Fibroblast of lung (primary cell): ENCODE measurements around the gene MAN1A1. TPM values are rescaled to one million over a fixed set of nuclear protein-coding genes. Genes with fewer than 3 reads are reported as not detected.
A peak's percentile ranks its signal among the peaks of the same experiment; 100 is the strongest.

Experiments
- DNase-seq, 2 donors: peaks; one replicate each; pipeline versions ENCODE4 v3.0.0 to v3.0.0-alpha.2; 2010; ENCODE audit warnings: low read depth in 2 of 2
- H2AFZ ChIP-seq: 2 replicates; pipeline ENCODE4 v1.5.1; 2012; ENCODE audit warnings: low read length, control low read depth, inconsistent platforms
- H3K27ac ChIP-seq: 2 replicates; pipeline ENCODE4 v1.5.1; 2011; ENCODE audit warnings: low read length, control low read depth; ENCODE audit not compliant: insufficient read depth
- H3K27me3 ChIP-seq: 2 replicates; pipeline ENCODE4 v1.5.1; 2011; ENCODE audit warnings: mild to moderate bottlenecking, low read length; ENCODE audit not compliant: control insufficient read depth, insufficient read depth
- H3K36me3 ChIP-seq: 2 replicates; pipeline ENCODE4 v1.5.1; 2011; ENCODE audit warnings: low read length; ENCODE audit not compliant: control insufficient read depth, insufficient read depth
- H3K4me1 ChIP-seq: 2 replicates; pipeline ENCODE4 v1.5.1; 2011; ENCODE audit warnings: low read length; ENCODE audit not compliant: control insufficient read depth, insufficient read depth; ENCODE audit errors: extremely low read depth
- H3K4me2 ChIP-seq: 2 replicates; pipeline ENCODE4 v1.5.1; 2011; ENCODE audit warnings: low read length, control low read depth; ENCODE audit not compliant: insufficient read depth; ENCODE audit errors: extremely low read depth
- H3K4me3 ChIP-seq, 4 experiments: fragments of 200-600 bp in 1 of 4; sonication (generic) in 1 of 4; replicated peaks in 1 of 4; 2 replicates each; pipeline ENCODE4 v1.5.1; 2011 to 2016; ENCODE audit warnings: low read length in 4 of 4, low read depth in 3 of 4, mild to moderate bottlenecking in 3 of 4, control low read depth in 2 of 4, inconsistent platforms in 1 of 4, mixed read lengths in 1 of 4; ENCODE audit not compliant: insufficient read depth in 1 of 4; ENCODE audit errors: control extremely low read depth in 1 of 4
- H3K79me2 ChIP-seq: 2 replicates; pipeline ENCODE4 v1.5.1; 2012; ENCODE audit warnings: mild to moderate bottlenecking, low read length, inconsistent platforms; ENCODE audit not compliant: control insufficient read depth, insufficient read depth
- H3K9ac ChIP-seq: 2 replicates; pipeline ENCODE4 v1.5.1; 2011; ENCODE audit warnings: mild to moderate bottlenecking, low read length, control low read depth; ENCODE audit not compliant: insufficient read depth
- H3K9me3 ChIP-seq: 2 replicates; pipeline ENCODE4 v1.5.1; 2012; ENCODE audit warnings: low read depth, low read length; ENCODE audit not compliant: control insufficient read depth, insufficient read depth
- H4K20me1 ChIP-seq: 2 replicates; pipeline ENCODE4 v1.5.1; 2011; ENCODE audit warnings: low read length; ENCODE audit not compliant: control insufficient read depth, insufficient read depth; ENCODE audit errors: extremely low read depth
- EZH2 ChIP-seq: IDR thresholded peaks from 2 replicates; pipeline ENCODE4 v1.5.1; 2012; ENCODE audit warnings: low read length, control low read depth, mild to moderate bottlenecking; ENCODE audit errors: missing control alignments
- polyA plus RNA-seq, 2 donors: library from polyadenylated mRNA; depleted of rRNA in 1 of 2; stranded (reverse) in 1 of 2; unstranded in 1 of 2; fragments of >200 nt; gene quantifications; 2 replicates each; pipeline ENCODE4 v1.2.1, GENCODE V29; 2011 to 2012; ENCODE audit warnings: missing spikeins in 1 of 2
- total RNA-seq: library from RNA; depleted of rRNA; stranded (reverse); fragments of >200 nt; gene quantifications from 2 replicates; pipeline ENCODE4 v1.2.1, GENCODE V29; 2014
- TF ChIP-seq, protein P1 (sequence below), 2 donors: IDR thresholded peaks in 1 of 2; conservative IDR thresholded peaks in 1 of 2; 1 replicate in 1 of 2; 2 replicates in 1 of 2; pipeline ENCODE4 v1.5.1; 2011 to 2012; ENCODE audit warnings: low read length in 2 of 2, control low read depth in 1 of 2, inconsistent platforms in 1 of 2, low read depth in 1 of 2, mild to moderate bottlenecking in 1 of 2

MAN1A1 gene
- total and polyA plus RNA-seq, 2 donors (not counting 1 experiment from before 2014, with no cell fraction given), result 39.5 to 120 TPM

DNA sequence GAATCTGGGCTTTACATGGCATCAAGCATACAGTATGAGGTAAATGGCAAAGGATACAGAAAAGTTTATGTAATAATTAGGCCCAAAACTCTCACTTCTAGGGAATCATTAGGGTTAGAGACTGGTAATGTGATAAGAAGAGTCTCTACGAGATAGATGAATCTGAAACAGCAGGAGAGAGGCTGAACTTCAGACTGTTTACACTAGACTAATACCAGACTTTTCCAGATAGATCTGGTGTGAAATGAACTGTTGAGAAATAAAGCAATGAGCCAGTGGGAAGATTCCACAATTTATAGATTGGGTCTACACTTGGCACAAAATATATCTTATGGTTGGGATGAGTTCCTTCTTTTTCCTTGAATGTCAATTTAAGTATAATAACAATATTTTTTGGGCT is 134.3 kb downstream of the MAN1A1 start:
- Histone ChIP-seq H3K36me3 (no peaks in the 10 kb centered on the region), H3K9me3 (no peaks in the 10 kb centered on the region), H2AFZ (no peak overlapping the region), H3K79me2 (no peaks in the 10 kb centered on the region), H3K27me3 (no peaks in the 10 kb centered on the region), H3K27ac (no peak overlapping the region), H3K4me3 (no peak overlapping the region), H3K9ac (no peak overlapping the region), H4K20me1 (no peaks in the 10 kb centered on the region), H3K4me1 (no peaks in the 10 kb centered on the region), H3K4me2 (no peak overlapping the region)
- TF ChIP-seq, protein P1, sequence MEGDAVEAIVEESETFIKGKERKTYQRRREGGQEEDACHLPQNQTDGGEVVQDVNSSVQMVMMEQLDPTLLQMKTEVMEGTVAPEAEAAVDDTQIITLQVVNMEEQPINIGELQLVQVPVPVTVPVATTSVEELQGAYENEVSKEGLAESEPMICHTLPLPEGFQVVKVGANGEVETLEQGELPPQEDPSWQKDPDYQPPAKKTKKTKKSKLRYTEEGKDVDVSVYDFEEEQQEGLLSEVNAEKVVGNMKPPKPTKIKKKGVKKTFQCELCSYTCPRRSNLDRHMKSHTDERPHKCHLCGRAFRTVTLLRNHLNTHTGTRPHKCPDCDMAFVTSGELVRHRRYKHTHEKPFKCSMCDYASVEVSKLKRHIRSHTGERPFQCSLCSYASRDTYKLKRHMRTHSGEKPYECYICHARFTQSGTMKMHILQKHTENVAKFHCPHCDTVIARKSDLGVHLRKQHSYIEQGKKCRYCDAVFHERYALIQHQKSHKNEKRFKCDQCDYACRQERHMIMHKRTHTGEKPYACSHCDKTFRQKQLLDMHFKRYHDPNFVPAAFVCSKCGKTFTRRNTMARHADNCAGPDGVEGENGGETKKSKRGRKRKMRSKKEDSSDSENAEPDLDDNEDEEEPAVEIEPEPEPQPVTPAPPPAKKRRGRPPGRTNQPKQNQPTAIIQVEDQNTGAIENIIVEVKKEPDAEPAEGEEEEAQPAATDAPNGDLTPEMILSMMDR (conservative IDR thresholded peaks at IDR 0.05 in 1 of 2, IDR thresholded peaks at IDR 0.05 in 1 of 2; ENCODE audit: low read depth in 1 of 2, low read length in 2 of 2), result no peak
- no peak for TF ChIP-seq EZH2
- DNase-seq, result peak in 1 of 2 donors; percentile 23

DNA sequence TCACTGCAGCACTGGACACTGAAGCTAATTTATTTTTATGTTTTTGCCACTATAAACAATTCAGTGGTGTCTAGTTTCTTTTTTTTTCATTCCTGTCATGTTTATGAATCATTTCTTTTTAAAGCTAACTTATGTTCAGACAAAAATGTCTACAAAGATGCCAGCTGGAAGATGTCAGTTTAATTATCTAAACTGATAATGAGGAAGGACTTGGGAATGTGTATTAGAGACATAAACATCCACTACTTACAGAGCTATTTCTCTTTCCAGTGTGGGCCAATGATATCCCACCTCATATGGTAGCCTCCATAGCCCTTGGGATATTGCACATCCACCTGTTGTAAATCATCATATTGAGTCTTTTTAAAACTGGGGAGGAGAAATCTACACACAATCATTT is 139.0 kb downstream of the MAN1A1 start:
- no peaks in the 10 kb centered on the region for H4K20me1 ChIP-seq
- H3K27me3 ChIP-seq, result no peaks in the 10 kb centered on the region
- H3K4me3 ChIP-seq, result no peak overlapping the region
- no peak overlapping the region for H3K4me2 ChIP-seq
- no peaks in the 10 kb centered on the region for H3K4me1 ChIP-seq
- TF ChIP-seq, protein P1 (conservative IDR thresholded peaks at IDR 0.05 in 1 of 2, IDR thresholded peaks at IDR 0.05 in 1 of 2; ENCODE audit: low read depth in 1 of 2, low read length in 2 of 2), result no peak
- no peak for TF ChIP-seq EZH2
- no peak overlapping the region for H2AFZ ChIP-seq
- H3K36me3 ChIP-seq, result no peaks in the 10 kb centered on the region
- no peaks in the 10 kb centered on the region for H3K9me3 ChIP-seq
- peak; percentile 2 to 55 for DNase-seq
- H3K9ac ChIP-seq, result no peak overlapping the region
- H3K79me2 ChIP-seq, result no peaks in the 10 kb centered on the region
- no peak overlapping the region for H3K27ac ChIP-seq

DNA sequence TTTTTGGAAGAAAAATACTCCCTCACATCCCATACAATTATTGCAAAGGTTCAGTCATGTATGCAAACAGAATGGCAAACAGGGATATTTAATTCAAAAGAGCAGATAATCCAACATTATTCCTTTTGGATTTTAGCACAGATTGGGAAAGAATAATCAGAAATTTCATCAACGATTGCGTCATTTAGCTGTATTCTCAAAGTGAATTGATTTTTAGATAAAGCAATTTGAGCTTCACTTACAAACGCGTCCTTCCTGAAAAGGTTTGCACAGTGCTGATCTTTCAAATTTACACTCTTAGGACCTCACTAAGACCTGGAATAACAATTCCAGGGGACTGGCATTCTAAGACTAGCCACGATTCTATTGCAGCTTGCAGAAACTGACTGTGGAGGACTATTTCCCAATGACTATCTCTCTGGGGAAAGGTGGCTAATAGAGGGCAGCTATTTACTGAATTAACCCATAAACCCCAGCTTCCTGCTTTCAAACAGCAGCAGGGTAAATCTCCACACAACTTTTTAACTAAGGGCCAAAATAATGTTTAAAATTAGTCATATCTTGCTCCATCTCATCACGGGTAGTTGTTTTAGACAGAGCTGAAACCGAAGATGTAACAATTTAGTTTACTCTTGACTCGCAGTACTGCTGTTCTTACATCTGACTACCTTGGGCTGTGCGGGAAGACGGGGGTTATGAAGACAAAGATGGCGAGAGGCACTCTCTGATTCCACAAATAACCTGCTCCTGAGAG is 139.9 kb downstream of the MAN1A1 start:
- no peaks in the 10 kb centered on the region for H4K20me1 ChIP-seq
- H2AFZ ChIP-seq, result no peak overlapping the region
- no peaks in the 10 kb centered on the region for H3K4me1 ChIP-seq
- DNase-seq, result peak in 1 of 2 donors; percentile 57
- H3K9me3 ChIP-seq, result no peaks in the 10 kb centered on the region
- H3K27me3 ChIP-seq, result no peaks in the 10 kb centered on the region
- H3K9ac ChIP-seq, result no peak overlapping the region
- TF ChIP-seq, protein P1 (conservative IDR thresholded peaks at IDR 0.05 in 1 of 2, IDR thresholded peaks at IDR 0.05 in 1 of 2; ENCODE audit: low read depth in 1 of 2, low read length in 2 of 2), result no peak
- TF ChIP-seq EZH2, result no peak
- no peak overlapping the region for H3K27ac ChIP-seq
- H3K4me2 ChIP-seq, result no peak overlapping the region
- no peak overlapping the region for H3K4me3 ChIP-seq
- H3K79me2 ChIP-seq, result no peaks in the 10 kb centered on the region
- H3K36me3 ChIP-seq, result no peaks in the 10 kb centered on the region
